OCI-LY7 (cell line): Measurements from ENCODE around the gene SRL. TPM values are rescaled to one million over a fixed set of nuclear protein-coding genes. Genes with fewer than 3 reads are reported as not detected.

ENCODE experiments used
- BruUV-seq: library from RNA; stranded (reverse); fragments of 400-500 nt; replicated peaks from 2 replicates; lab custom pipeline; 2021; lab: Mats Ljungman, UMichigan
- CTCF ChIA-PET: fragments of 300-600 bp; sonication (Branson Sonifier 250); formaldehyde crosslinking; loops from one replicate; lab custom pipeline; 2022; ENCODE audit warnings: antibody characterized with exemption; ENCODE audit not compliant: unreplicated experiment; lab: Charles Lee
- POLR2A ChIA-PET: fragments of 300-600 bp; sonication (Branson Sonifier 250); formaldehyde crosslinking; loops from one replicate; lab custom pipeline; 2022; ENCODE audit warnings: antibody characterized with exemption; lab: Charles Lee
- DNase-seq: peaks from one replicate; pipeline ENCODE4 v3.0.0-alpha.2; 2015; ENCODE audit warnings: low spot score
- H2AFZ ChIP-seq: fragments of 200-600 bp; sonication (generic), shearing (Covaris generic); 2 replicates; pipeline ENCODE4 v1.6.1; 2014; ENCODE audit warnings: mild to moderate bottlenecking, antibody characterized with exemption, low read length, moderate library complexity
- H3K27ac ChIP-seq: fragments of 200-600 bp; sonication (generic); 2 replicates; pipeline ENCODE4 v1.5.1; 2014; ENCODE audit warnings: mixed run types, low read depth, mild to moderate bottlenecking, moderate library complexity, low read length, inconsistent platforms; ENCODE audit not compliant: poor library complexity, severe bottlenecking
- H3K36me3 ChIP-seq: fragments of 200-600 bp; sonication (generic); 2 replicates; pipeline ENCODE4 v1.6.1; 2014; ENCODE audit warnings: mild to moderate bottlenecking, antibody characterized with exemption, low read length, moderate library complexity, mixed read lengths; ENCODE audit not compliant: insufficient read depth
- H3K4me1 ChIP-seq: fragments of 200-600 bp; sonication (generic); 2 replicates; pipeline ENCODE4 v1.5.1; 2014; ENCODE audit warnings: mild to moderate bottlenecking, low read length; ENCODE audit not compliant: insufficient read depth, poor library complexity, severe bottlenecking
- H3K4me2 ChIP-seq: fragments of 200-600 bp; sonication (generic); 2 replicates; pipeline ENCODE4 v1.6.1; 2014; ENCODE audit warnings: mild to moderate bottlenecking, low read length
- H3K4me3 ChIP-seq: fragments of 200-600 bp; sonication (generic); 2 replicates; pipeline ENCODE4 v1.5.1; 2014; ENCODE audit warnings: mild to moderate bottlenecking, low read depth, low read length; ENCODE audit not compliant: poor library complexity, severe bottlenecking
- H3K79me2 ChIP-seq: fragments of 200-600 bp; sonication (generic); 2 replicates; pipeline ENCODE4 v1.6.1; 2016; ENCODE audit warnings: low read depth, mild to moderate bottlenecking, low read length, moderate library complexity, mixed read lengths; ENCODE audit not compliant: insufficient read depth
- H3K9me2 ChIP-seq: fragments of 200-600 bp; sonication (generic); 2 replicates; pipeline ENCODE4 v1.6.1; 2016; ENCODE audit warnings: mild to moderate bottlenecking, low read length, mixed read lengths; ENCODE audit not compliant: insufficient read depth
- H3K9me3 ChIP-seq: fragments of 200-600 bp; sonication (generic); 2 replicates; pipeline ENCODE4 v1.6.1; 2014; ENCODE audit warnings: mild to moderate bottlenecking, mixed run types, low read length, mixed read lengths
- H4K20me1 ChIP-seq: fragments of 200-600 bp; sonication (generic); 2 replicates; pipeline ENCODE4 v1.6.1; 2014; ENCODE audit warnings: mild to moderate bottlenecking, antibody characterized with exemption, low read length, moderate library complexity, mixed read lengths; ENCODE audit not compliant: insufficient read depth
- EZH2phosphoT487 ChIP-seq: fragments of 200-600 bp; sonication (generic); IDR thresholded peaks from 2 replicates; pipeline ENCODE4 v1.6.1; 2018; ENCODE audit warnings: low read depth, borderline replicate concordance, mild to moderate bottlenecking, mixed run types, antibody characterized with exemption, low read length, moderate library complexity, mixed read lengths
- intact Hi-C: fragments of 100-400 bp; cut with micrococcal nuclease; formaldehyde crosslinking; loops from one replicate; pipeline ENCODE4 v1.10.0; 2022; ENCODE audit not compliant: unreplicated experiment
- total RNA-seq, 2 experiments: library from RNA; depleted of rRNA in 1 of 2; stranded (reverse); fragments of >200 nt in 1 of 2; shearing (Covaris generic) in 1 of 2; gene quantifications; 2 replicates each; pipeline ENCODE4 v1.2.3, GENCODE V29; 2014 to 2022
- TF ChIP-seq, protein P1 (sequence below): fragments of 200-600 bp; sonication (generic); conservative IDR thresholded peaks from 2 replicates; pipeline ENCODE4 v1.5.1; 2014; ENCODE audit warnings: mild to moderate bottlenecking, antibody characterized with exemption, low read length, moderate library complexity, mixed read lengths

The SRL gene
- total RNA-seq, 2 experiments from 2014 or later = not detected

DNA sequence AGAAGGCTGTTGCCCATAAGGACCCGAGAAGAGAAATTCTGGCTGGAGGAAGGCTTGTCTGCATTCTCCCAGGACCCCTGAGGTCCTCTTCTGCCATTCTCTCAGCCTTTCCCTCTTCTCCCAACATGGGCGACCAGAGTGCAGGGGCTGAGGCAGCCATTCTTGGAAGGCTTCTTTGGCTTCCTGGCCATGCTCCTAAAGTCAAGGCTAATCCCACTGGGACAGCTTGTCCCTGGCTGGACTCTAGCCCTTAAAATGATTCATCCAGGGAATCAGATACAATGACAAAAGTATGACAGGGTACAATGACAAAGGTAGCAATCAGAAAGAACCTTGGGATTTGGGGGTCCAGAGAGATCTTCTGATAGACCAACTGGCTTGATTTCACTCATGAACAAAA, 26.8 kb downstream of the SRL start:
- no peaks in the 10 kb centered on the region for H3K79me2 ChIP-seq
- no peak for DNase-seq
- POLR2A ChIA-PET = no interaction called here
- CTCF ChIA-PET = no interaction called here
- no peaks in the 10 kb centered on the region for H3K9me2 ChIP-seq
- H3K9me3 ChIP-seq = no peaks in the 10 kb centered on the region
- no peak overlapping the region for H2AFZ ChIP-seq
- intact Hi-C loops = no loop called here
- TF ChIP-seq, protein P1, sequence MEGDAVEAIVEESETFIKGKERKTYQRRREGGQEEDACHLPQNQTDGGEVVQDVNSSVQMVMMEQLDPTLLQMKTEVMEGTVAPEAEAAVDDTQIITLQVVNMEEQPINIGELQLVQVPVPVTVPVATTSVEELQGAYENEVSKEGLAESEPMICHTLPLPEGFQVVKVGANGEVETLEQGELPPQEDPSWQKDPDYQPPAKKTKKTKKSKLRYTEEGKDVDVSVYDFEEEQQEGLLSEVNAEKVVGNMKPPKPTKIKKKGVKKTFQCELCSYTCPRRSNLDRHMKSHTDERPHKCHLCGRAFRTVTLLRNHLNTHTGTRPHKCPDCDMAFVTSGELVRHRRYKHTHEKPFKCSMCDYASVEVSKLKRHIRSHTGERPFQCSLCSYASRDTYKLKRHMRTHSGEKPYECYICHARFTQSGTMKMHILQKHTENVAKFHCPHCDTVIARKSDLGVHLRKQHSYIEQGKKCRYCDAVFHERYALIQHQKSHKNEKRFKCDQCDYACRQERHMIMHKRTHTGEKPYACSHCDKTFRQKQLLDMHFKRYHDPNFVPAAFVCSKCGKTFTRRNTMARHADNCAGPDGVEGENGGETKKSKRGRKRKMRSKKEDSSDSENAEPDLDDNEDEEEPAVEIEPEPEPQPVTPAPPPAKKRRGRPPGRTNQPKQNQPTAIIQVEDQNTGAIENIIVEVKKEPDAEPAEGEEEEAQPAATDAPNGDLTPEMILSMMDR = no peak
- no peak for TF ChIP-seq EZH2phosphoT487
- no peaks in the 10 kb centered on the region for H3K36me3 ChIP-seq
- no peak overlapping the region for H3K4me2 ChIP-seq
- no peak overlapping the region for H3K4me3 ChIP-seq
- no peak overlapping the region for H3K27ac ChIP-seq
- no peaks in the 10 kb centered on the region for H4K20me1 ChIP-seq
- H3K4me1 ChIP-seq = no peaks in the 10 kb centered on the region
- BruUV-seq = no TSS peak

DNA sequence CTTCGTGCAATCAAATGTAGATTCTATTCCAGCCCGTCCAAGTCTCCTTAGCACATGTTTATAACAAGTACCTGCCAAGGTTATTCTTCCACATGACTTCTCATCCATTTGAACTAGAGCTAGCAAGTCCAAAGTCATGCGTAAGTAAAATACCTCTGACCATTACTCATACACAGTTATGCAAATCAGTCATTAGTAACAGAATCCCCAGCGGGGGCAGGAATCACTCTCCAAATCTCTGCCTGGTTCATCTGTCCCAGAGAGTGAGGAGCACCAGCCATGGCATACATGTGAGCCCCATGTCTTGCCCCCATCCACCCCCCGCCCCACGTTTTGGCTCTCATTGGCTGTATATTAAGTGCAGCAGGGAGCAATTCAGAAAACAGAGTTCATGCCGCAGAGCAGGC, 27.7 kb downstream of the SRL start:
- Histone ChIP-seq H4K20me1 (no peaks in the 10 kb centered on the region), H3K4me3 (no peak overlapping the region), H2AFZ (no peak overlapping the region), H3K79me2 (no peaks in the 10 kb centered on the region), H3K4me2 (no peak overlapping the region), H3K36me3 (no peaks in the 10 kb centered on the region), H3K9me3 (no peaks in the 10 kb centered on the region), H3K4me1 (no peaks in the 10 kb centered on the region), H3K9me2 (no peaks in the 10 kb centered on the region), H3K27ac (no peak overlapping the region)
- ChIA-PET CTCF (no interaction called here), POLR2A (no interaction called here)
- DNase-seq = no peak
- TF ChIP-seq EZH2phosphoT487 = no peak
- TF ChIP-seq, protein P1 = no peak
- intact Hi-C loops = no loop called here
- no TSS peak for BruUV-seq

DNA sequence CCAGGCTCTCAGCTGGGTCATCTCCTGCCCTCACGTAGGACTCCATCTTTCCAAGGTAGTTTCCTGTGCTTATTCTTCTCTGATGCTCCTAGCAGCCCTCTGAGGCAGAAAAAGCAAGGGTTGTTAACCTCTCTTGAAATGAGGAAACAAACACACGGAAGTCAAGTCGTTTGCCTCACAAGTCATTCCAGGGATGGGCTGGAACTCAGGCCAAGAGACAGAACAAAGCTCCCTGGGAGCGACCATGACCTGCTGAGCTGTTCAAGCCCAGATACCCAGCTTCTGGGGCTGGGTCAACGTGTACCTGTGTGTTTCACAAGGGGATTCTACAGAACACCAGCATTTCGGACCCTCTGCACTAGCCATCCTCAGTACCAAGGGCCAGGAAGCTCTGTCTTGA, 28.1 kb downstream of the SRL start:
- ChIA-PET POLR2A (no interaction called here), CTCF (no interaction called here)
- no peak overlapping the region for H2AFZ ChIP-seq
- H3K9me3 ChIP-seq = no peaks in the 10 kb centered on the region
- H3K4me2 ChIP-seq = no peak overlapping the region
- intact Hi-C loops = no loop called here
- no peaks in the 10 kb centered on the region for H3K4me1 ChIP-seq
- H3K36me3 ChIP-seq = no peaks in the 10 kb centered on the region
- no peaks in the 10 kb centered on the region for H3K9me2 ChIP-seq
- TF ChIP-seq, protein P1 = no peak
- no peak for TF ChIP-seq EZH2phosphoT487
- no TSS peak for BruUV-seq
- H3K4me3 ChIP-seq = no peak overlapping the region
- DNase-seq = no peak
- H4K20me1 ChIP-seq = no peaks in the 10 kb centered on the region
- H3K79me2 ChIP-seq = no peaks in the 10 kb centered on the region
- H3K27ac ChIP-seq = no peak overlapping the region
